Measurements from ENCODE around the gene LCMT2. TPM values are rescaled to one million over a fixed set of nuclear protein-coding genes. Genes with fewer than 3 reads are reported as not detected.
"Not testable (repeated sequence)": the region's sequence is repeated elsewhere in the genome, so short reads cannot be mapped to it uniquely, and the experiment has no call there.

The LCMT2 gene
- total RNA-seq, 2 donors from 2014 or later, result 7.1 to 10.4 TPM

- H3K36me3 Mint-ChIP-seq (ENCODE audit: low read depth), result no peaks in the 10 kb centered on the region
- H3K4me3 Mint-ChIP-seq, result no peak overlapping the region
- peaks cover 37% of the 10 kb centered on the region for H3K27me3 Mint-ChIP-seq
- no peak for ATAC-seq (replicated peaks)
- H3K4me1 Mint-ChIP-seq, result no peaks in the 10 kb centered on the region
- H3K9me3 Mint-ChIP-seq, result no peaks in the 10 kb centered on the region
- no peak overlapping the region for H3K27ac Mint-ChIP-seq
Measured at GRCh38 chr15:43292375-43293078, 37.8 kb downstream of the LCMT2 start.

GRCh38 chr15:43289656-43290055 lies 40.7 kb downstream of the LCMT2 start:
- not testable (repeated sequence) for H3K36me3 Mint-ChIP-seq (ENCODE audit: low read depth); H3K4me1 Mint-ChIP-seq; H3K27ac Mint-ChIP-seq; H3K9me3 Mint-ChIP-seq; H3K4me3 Mint-ChIP-seq; ATAC-seq (replicated peaks)
- peaks cover 20% of the 10 kb centered on the region for H3K27me3 Mint-ChIP-seq

GRCh38 chr15:43287254-43287653 lies 43.1 kb downstream of the LCMT2 start:
- Mint-ChIP-seq H3K27me3 (peaks cover 6% of the 10 kb centered on the region), H3K36me3 (ENCODE audit: low read depth) (no peaks in the 10 kb centered on the region), H3K27ac (no peak overlapping the region), H3K9me3 (no peaks in the 10 kb centered on the region), H3K4me3 (no peak overlapping the region), H3K4me1 (peaks cover 5% of the 10 kb centered on the region)
- no peak for ATAC-seq (replicated peaks)

GRCh38 chr15:43286074-43286473 lies 44.3 kb downstream of the LCMT2 start:
- Mint-ChIP-seq H3K4me3 (no peak overlapping the region), H3K9me3 (no peaks in the 10 kb centered on the region), H3K27me3 (peaks cover 3% of the 10 kb centered on the region), H3K36me3 (ENCODE audit: low read depth) (no peaks in the 10 kb centered on the region), H3K27ac (peak overlapping the region; percentile 53), H3K4me1 (peaks cover 5% of the 10 kb centered on the region)
- no peak for ATAC-seq (replicated peaks)

GRCh38 chr15:43285609-43286037 lies 44.8 kb downstream of the LCMT2 start:
- H3K36me3 Mint-ChIP-seq (ENCODE audit: low read depth), result no peaks in the 10 kb centered on the region
- peaks cover 3% of the 10 kb centered on the region for H3K27me3 Mint-ChIP-seq
- ATAC-seq (replicated peaks), result peak; percentile 57
- H3K4me1 Mint-ChIP-seq, result peaks cover 5% of the 10 kb centered on the region
- peak overlapping the region; percentile 53 for H3K27ac Mint-ChIP-seq
- H3K9me3 Mint-ChIP-seq, result no peaks in the 10 kb centered on the region
- H3K4me3 Mint-ChIP-seq, result no peak overlapping the region

GRCh38 chr15:43283526-43283925 lies 46.8 kb downstream of the LCMT2 start:
- no peak overlapping the region for H3K4me3 Mint-ChIP-seq
- H3K9me3 Mint-ChIP-seq, result no peaks in the 10 kb centered on the region
- H3K36me3 Mint-ChIP-seq (ENCODE audit: low read depth), result no peaks in the 10 kb centered on the region
- peaks cover 6% of the 10 kb centered on the region for H3K27me3 Mint-ChIP-seq
- ATAC-seq (replicated peaks), result no peak
- H3K4me1 Mint-ChIP-seq, result peaks cover 5% of the 10 kb centered on the region
- H3K27ac Mint-ChIP-seq, result no peak overlapping the region

- Mint-ChIP-seq H3K36me3 (ENCODE audit: low read depth) (no peaks in the 10 kb centered on the region), H3K4me3 (no peak overlapping the region), H3K27ac (no peak overlapping the region), H3K9me3 (no peaks in the 10 kb centered on the region), H3K4me1 (peaks cover 5% of the 10 kb centered on the region), H3K27me3 (peaks cover 6% of the 10 kb centered on the region)
- no peak for ATAC-seq (replicated peaks)
Measured at GRCh38 chr15:43281926-43282602, 48.3 kb downstream of the LCMT2 start.

- peaks cover 5% of the 10 kb centered on the region for H3K4me1 Mint-ChIP-seq
- no peak overlapping the region for H3K4me3 Mint-ChIP-seq
- H3K9me3 Mint-ChIP-seq, result no peaks in the 10 kb centered on the region
- no peak for ATAC-seq (replicated peaks)
- H3K27me3 Mint-ChIP-seq, result peaks cover 8% of the 10 kb centered on the region
- H3K36me3 Mint-ChIP-seq (ENCODE audit: low read depth), result no peaks in the 10 kb centered on the region
- H3K27ac Mint-ChIP-seq, result no peak overlapping the region
Measured at GRCh38 chr15:43280996-43281395, 49.4 kb downstream of the LCMT2 start.

GRCh38 chr15:43279496-43279895 lies 50.9 kb downstream of the LCMT2 start:
- Mint-ChIP-seq H3K4me1 (no peaks in the 10 kb centered on the region), H3K36me3 (ENCODE audit: low read depth) (no peaks in the 10 kb centered on the region), H3K9me3 (no peaks in the 10 kb centered on the region), H3K27me3 (peaks cover 16% of the 10 kb centered on the region), H3K27ac (no peak overlapping the region), H3K4me3 (no peak overlapping the region)
- no peak for ATAC-seq (replicated peaks)

- H3K9me3 Mint-ChIP-seq, result no peaks in the 10 kb centered on the region
- no peak overlapping the region for H3K27ac Mint-ChIP-seq
- no peak for ATAC-seq (replicated peaks)
- no peaks in the 10 kb centered on the region for H3K36me3 Mint-ChIP-seq (ENCODE audit: low read depth)
- no peaks in the 10 kb centered on the region for H3K4me1 Mint-ChIP-seq
- H3K4me3 Mint-ChIP-seq, result no peak overlapping the region
- H3K27me3 Mint-ChIP-seq, result peaks cover 20% of the 10 kb centered on the region
Measured at GRCh38 chr15:43278869-43279268, 51.5 kb downstream of the LCMT2 start.

GRCh38 chr15:43277901-43278300 lies 52.5 kb downstream of the LCMT2 start:
- Mint-ChIP-seq H3K27me3 (peaks cover 21% of the 10 kb centered on the region), H3K4me3 (no peak overlapping the region), H3K4me1 (no peaks in the 10 kb centered on the region), H3K36me3 (ENCODE audit: low read depth) (no peaks in the 10 kb centered on the region), H3K9me3 (no peaks in the 10 kb centered on the region), H3K27ac (no peak overlapping the region)
- ATAC-seq (replicated peaks), result no peak

- Mint-ChIP-seq H3K4me3 (no peak overlapping the region), H3K9me3 (no peaks in the 10 kb centered on the region), H3K36me3 (ENCODE audit: low read depth) (no peaks in the 10 kb centered on the region), H3K27me3 (peaks cover 21% of the 10 kb centered on the region), H3K4me1 (no peaks in the 10 kb centered on the region), H3K27ac (no peak overlapping the region)
- peak; percentile 57 for ATAC-seq (replicated peaks)
Measured at GRCh38 chr15:43277231-43277823, 53.0 kb downstream of the LCMT2 start.

GRCh38 chr15:43276563-43277200 lies 53.7 kb downstream of the LCMT2 start:
- no peak for ATAC-seq (replicated peaks)
- Mint-ChIP-seq H3K27me3 (peaks cover 25% of the 10 kb centered on the region), H3K9me3 (no peaks in the 10 kb centered on the region), H3K4me3 (no peak overlapping the region), H3K27ac (no peak overlapping the region), H3K36me3 (ENCODE audit: low read depth) (no peaks in the 10 kb centered on the region), H3K4me1 (no peaks in the 10 kb centered on the region)

- no peaks in the 10 kb centered on the region for H3K4me1 Mint-ChIP-seq
- H3K36me3 Mint-ChIP-seq (ENCODE audit: low read depth), result no peaks in the 10 kb centered on the region
- no peak for ATAC-seq (replicated peaks)
- peaks cover 25% of the 10 kb centered on the region for H3K27me3 Mint-ChIP-seq
- no peak overlapping the region for H3K27ac Mint-ChIP-seq
- no peaks in the 10 kb centered on the region for H3K9me3 Mint-ChIP-seq
- H3K4me3 Mint-ChIP-seq, result no peak overlapping the region
Measured at GRCh38 chr15:43275740-43276562, 54.4 kb downstream of the LCMT2 start.

Data from activated T-helper 17 cell treated with anti-CD3 and anti-CD28 coated beads, Interleukin-2, amount 50 U/mL, for 72 hours (primary cell).